ENCODE measurements around the gene EHMT1. TPM values are rescaled to one million over a fixed set of nuclear protein-coding genes. Genes with fewer than 3 reads are reported as not detected.

The EHMT1 gene
- total RNA-seq, 2 experiments from 2014 or later, result 87.1 to 91.4 TPM

DNA sequence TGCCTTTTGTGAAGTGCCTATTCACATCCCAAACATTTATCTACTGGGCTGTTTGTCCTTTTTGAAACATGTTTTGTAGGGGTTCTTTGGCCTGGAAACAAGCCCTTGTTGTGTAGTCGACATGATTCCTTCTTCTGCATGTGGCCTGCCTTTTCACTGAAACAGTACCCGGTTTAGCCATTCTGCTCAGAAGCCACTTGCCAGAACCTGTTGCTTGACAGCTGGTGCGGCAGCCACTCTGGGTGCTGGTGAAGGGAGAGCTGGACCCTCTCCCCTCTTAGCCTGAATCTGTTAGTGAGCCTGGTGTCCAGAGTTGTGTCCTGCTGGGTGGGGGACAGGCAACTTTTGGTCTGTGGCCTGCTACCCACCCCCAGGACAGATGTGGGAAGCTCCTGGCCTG is 129.9 kb downstream of the EHMT1 start:
- H3K27ac Mint-ChIP-seq, result no peak overlapping the region
- CTCF ChIA-PET, result no interaction called here
- POLR2A ChIA-PET, result no interaction called here
- H3K27me3 Mint-ChIP-seq, result no peaks in the 10 kb centered on the region
- peaks cover 18% of the 10 kb centered on the region for H3K4me1 Mint-ChIP-seq
- no peak overlapping the region for H3K4me3 Mint-ChIP-seq
- DNase-seq, result no peak
- H3K9me3 Mint-ChIP-seq, result no peaks in the 10 kb centered on the region
- H3K36me3 Mint-ChIP-seq (ENCODE audit: low read depth), result peaks cover 70% of the 10 kb centered on the region

DNA sequence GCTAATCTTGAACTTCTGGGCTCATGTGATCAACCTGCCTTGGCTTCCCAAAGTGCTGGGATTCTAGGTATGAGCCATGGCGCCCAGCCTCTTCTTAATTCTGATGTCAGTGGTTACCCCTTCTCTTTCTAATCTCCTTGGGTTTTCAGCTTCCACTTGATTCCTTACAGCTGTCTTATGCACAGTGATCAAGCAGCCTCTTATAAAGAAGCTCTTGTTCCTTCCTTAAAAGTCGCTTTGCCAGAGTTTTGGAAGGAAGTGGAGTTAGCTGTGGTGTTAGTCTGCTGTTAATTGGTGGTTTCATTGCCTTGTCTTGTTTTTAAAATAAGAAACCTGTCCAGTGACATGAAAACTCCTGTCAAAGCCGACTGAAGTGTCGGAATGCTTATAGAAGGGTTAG is 130.7 kb downstream of the EHMT1 start:
- Mint-ChIP-seq H3K9me3 (no peaks in the 10 kb centered on the region), H3K27ac (no peak overlapping the region), H3K27me3 (no peaks in the 10 kb centered on the region), H3K4me3 (no peak overlapping the region), H3K36me3 (ENCODE audit: low read depth) (peaks cover 72% of the 10 kb centered on the region), H3K4me1 (peaks cover 18% of the 10 kb centered on the region)
- DNase-seq, result no peak
- ChIA-PET CTCF (no interaction called here), POLR2A (no interaction called here)

DNA sequence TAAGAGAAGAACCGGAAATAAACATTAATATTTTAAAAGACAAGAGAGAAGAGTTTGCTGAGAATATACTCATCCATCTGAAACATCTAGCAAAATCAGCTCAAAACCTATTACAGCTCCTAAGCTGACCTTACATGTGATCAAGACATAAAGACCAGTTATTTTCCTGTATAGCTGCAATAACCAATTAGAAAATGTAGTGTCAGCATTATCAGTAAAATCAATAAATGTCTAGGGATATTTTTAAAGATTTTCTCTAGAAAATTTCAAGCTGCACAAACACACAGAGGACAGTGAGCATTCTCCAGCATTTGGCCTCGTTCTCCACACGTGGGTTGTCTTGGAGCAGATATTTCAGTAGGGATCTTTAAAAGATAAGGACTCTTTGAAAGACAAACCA is 131.2 kb downstream of the EHMT1 start:
- Mint-ChIP-seq H3K27ac (no peak overlapping the region), H3K4me1 (peaks cover 14% of the 10 kb centered on the region), H3K36me3 (ENCODE audit: low read depth) (peaks cover 72% of the 10 kb centered on the region), H3K4me3 (no peak overlapping the region), H3K9me3 (peaks cover under 1% of the 10 kb centered on the region), H3K27me3 (no peaks in the 10 kb centered on the region)
- CTCF ChIA-PET, result no interaction called here
- no peak for DNase-seq
- POLR2A ChIA-PET, result no interaction called here

DNA sequence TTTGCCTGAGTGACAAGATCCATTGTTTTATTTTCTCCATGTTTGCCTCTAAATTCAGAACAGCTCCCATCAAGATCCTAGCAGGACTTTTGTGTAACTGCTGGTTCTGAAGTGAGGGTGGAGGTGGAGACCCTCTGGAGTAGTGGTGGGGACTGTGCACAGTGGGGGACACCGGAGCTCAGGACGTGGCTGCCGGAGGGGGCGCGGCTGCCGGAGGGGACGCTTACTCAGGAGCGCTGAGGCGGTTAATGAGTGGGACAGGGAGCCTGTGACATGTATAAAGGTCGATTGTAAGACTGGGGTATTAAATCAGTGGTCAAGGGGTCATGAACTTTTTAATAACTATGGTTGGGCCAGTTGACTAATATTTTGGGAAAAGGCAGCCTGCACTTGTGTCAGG is 131.8 kb downstream of the EHMT1 start:
- peaks cover 75% of the 10 kb centered on the region for H3K36me3 Mint-ChIP-seq (ENCODE audit: low read depth)
- H3K27me3 Mint-ChIP-seq, result no peaks in the 10 kb centered on the region
- POLR2A ChIA-PET, result no interaction called here
- peaks cover 6% of the 10 kb centered on the region for H3K9me3 Mint-ChIP-seq
- peaks cover 9% of the 10 kb centered on the region for H3K4me1 Mint-ChIP-seq
- no peak overlapping the region for H3K27ac Mint-ChIP-seq
- CTCF ChIA-PET, result no interaction called here
- H3K4me3 Mint-ChIP-seq, result no peak overlapping the region
- no peak for DNase-seq

DNA sequence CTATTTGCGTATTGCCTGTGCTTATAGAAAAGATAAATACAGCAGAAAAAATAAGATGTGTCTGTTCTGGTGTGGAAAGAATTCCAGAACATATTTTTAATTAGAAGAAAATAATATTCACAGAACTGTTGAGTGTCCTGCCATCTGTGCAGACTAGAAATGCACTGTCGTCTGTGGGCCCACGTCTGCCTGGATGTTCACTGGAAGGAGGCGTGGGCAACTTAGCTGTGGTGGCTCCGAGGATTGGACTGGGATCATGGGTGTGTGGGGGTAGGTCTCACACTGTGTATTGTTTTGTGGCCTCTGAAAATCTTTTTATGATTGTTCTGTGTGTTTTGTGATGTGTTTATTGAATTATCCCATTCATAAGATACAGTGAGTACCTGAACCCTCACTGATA is 132.8 kb downstream of the EHMT1 start:
- Mint-ChIP-seq H3K36me3 (ENCODE audit: low read depth) (peaks cover 79% of the 10 kb centered on the region), H3K9me3 (peaks cover 9% of the 10 kb centered on the region), H3K27ac (no peak overlapping the region), H3K27me3 (no peaks in the 10 kb centered on the region), H3K4me3 (no peak overlapping the region), H3K4me1 (peaks cover 5% of the 10 kb centered on the region)
- DNase-seq, result no peak
- CTCF ChIA-PET, result no interaction called here
- POLR2A ChIA-PET, result no interaction called here

DNA sequence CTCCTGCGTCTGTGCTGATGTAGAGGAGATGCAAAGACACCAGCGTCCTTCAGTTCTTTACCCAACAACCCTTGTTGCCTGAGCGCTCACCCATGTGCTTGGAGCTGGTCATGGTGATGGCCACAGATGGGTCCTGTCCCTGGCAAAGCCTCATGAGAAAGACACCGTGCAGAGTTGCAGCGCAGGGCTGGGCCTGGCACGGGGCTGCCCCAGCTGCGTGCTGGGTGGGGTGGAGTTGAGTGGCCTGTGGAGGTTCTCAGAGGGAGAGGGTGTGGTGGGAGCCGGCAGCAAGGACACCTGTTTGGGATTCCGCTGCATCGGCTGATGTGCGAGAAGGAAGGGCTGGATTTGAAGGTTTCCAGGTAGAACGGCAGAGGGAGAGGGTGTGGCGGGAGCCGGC is 133.6 kb downstream of the EHMT1 start:
- DNase-seq, result no peak
- ChIA-PET POLR2A (interaction anchor here (0.6 kb wide), 1 partner anchor 365 kb away, joined by 3 read pairs; no protein-coding TSS in a partner anchor), CTCF (no interaction called here)
- Mint-ChIP-seq H3K4me3 (no peak overlapping the region), H3K36me3 (ENCODE audit: low read depth) (peaks cover 80% of the 10 kb centered on the region), H3K27me3 (no peaks in the 10 kb centered on the region), H3K27ac (no peak overlapping the region), H3K9me3 (peaks cover 9% of the 10 kb centered on the region), H3K4me1 (peaks cover 13% of the 10 kb centered on the region)

DNA sequence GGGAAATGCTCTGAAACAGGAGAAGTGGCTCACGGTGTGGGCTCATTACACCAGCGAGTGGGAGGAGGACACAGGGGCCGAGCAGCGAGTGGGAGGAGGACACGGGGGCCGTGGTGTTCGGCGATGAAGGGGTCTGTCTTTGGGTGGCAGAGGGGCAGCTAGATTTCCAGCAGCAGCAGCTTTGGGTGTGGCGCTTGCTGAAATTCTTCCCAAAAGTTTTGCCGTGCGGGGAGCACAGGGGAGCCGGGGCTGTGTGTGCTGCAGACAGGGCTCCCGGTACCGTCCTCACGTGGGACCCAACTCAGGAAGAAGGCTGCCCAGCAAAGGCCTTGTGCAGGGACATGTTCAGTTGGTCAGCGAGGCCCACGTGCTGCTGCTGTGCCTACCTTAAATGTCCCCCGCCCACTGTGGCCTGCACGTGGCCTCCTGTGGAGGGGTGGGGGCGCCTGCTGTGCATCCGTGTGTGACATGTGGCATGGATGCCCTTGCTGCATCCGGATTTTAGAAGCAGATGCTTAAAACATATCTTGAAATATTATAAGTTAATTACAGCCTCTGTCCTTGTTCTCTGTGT is 134.5 kb downstream of the EHMT1 start:
- peaks cover 9% of the 10 kb centered on the region for H3K9me3 Mint-ChIP-seq
- DNase-seq, result no peak
- ChIA-PET CTCF (no interaction called here), POLR2A (no interaction called here)
- peaks cover 81% of the 10 kb centered on the region for H3K36me3 Mint-ChIP-seq (ENCODE audit: low read depth)
- no peak overlapping the region for H3K4me3 Mint-ChIP-seq
- no peaks in the 10 kb centered on the region for H3K27me3 Mint-ChIP-seq
- H3K4me1 Mint-ChIP-seq, result peaks cover 21% of the 10 kb centered on the region
- no peak overlapping the region for H3K27ac Mint-ChIP-seq

DNA sequence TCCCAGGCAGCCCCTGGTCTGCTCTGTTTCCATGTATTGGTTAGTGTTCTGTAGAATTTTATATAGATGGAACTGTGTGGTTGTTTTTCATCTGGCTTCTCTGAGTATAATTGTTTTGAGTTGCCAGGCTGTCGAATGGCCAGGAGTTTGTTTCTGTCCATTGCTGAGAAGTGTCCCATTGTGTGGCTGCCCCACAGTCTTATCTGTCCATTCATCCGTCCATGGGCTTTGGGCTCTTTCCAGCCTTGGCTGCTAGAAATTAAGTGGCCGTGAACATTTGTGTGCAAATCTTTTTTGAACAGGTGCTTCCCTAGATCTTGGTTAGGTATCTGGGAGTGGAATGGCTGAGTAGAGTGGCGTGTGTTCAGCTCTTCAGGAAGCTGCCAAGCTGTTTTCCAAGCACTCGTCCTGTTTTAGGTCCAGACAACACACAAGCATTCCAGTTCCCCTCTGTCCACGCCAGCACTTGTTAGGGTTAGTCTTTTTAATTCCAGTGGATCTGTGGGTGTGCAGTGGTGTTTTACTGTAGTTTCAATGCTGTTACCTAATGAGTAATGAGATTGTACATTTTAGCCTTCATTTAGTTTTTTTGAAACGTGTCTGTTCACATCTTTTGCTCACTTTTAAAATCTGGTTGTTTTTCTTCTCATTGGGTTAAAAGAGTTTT is 136.6 kb downstream of the EHMT1 start:
- H3K27ac Mint-ChIP-seq, result no peak overlapping the region
- no peak overlapping the region for H3K4me3 Mint-ChIP-seq
- H3K27me3 Mint-ChIP-seq, result no peaks in the 10 kb centered on the region
- peaks cover 94% of the 10 kb centered on the region for H3K36me3 Mint-ChIP-seq (ENCODE audit: low read depth)
- ChIA-PET POLR2A (no interaction called here), CTCF (no interaction called here)
- DNase-seq, result no peak
- peaks cover 37% of the 10 kb centered on the region for H3K4me1 Mint-ChIP-seq
- H3K9me3 Mint-ChIP-seq, result peaks cover 9% of the 10 kb centered on the region

DNA sequence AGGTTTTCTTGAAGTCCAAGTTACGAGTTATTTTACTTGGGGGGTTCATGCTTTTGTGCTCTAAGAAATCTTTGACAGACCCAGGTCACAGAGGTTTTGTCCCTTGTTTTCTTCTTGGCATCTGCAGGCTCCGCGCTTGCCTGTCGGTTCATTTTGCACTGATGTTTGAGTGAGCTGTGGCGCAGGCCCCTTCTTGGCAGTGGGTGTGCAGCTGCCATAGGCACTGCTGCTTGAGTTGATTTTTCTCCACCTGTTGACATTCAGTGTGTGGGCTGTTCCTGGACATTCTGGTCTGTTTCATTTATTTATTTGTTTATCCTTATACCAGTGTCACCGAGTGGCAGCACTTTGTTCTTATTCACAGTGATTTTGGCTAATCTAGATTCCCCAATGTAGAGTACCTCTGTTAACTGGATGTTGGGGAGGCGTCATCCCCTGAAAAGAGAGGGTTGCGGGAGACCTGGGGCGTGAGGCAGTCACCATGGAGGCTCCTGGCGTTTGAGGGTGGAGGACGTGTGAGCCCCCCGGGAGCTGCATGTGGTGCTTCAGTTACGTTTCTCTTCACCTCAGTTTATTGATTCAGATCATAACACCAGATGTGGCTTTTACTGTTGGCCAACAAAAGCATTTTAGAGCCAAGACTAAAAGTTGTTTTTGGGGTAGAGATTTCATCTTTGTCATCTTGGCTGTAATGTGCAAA is 137.4 kb downstream of the EHMT1 start:
- peaks cover 95% of the 10 kb centered on the region for H3K36me3 Mint-ChIP-seq (ENCODE audit: low read depth)
- no peaks in the 10 kb centered on the region for H3K27me3 Mint-ChIP-seq
- peak overlapping the region; percentile 47 for H3K27ac Mint-ChIP-seq
- ChIA-PET CTCF (no interaction called here), POLR2A (no interaction called here)
- no peak overlapping the region for H3K4me3 Mint-ChIP-seq
- DNase-seq, result no peak
- H3K9me3 Mint-ChIP-seq, result peaks cover 9% of the 10 kb centered on the region
- H3K4me1 Mint-ChIP-seq, result peaks cover 43% of the 10 kb centered on the region

DNA sequence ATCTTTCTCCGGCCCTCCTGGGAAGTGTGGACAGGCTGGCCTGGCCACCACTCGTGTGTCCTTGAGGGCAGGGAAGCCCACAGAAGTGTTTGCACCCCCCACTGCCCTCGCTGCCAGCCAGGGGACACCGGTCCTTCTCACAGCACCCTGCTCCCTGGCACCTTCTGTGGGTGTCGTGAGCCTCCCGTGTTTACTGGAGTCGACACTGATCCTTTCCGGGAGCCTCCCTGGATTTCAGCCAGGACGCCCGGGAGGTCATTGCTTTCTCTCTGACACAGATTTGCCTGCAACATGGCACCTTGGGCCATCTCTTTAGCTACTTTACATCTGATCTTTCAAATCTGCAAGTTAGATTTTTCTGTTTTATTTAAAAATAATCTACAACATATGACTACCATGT is 138.3 kb downstream of the EHMT1 start:
- Mint-ChIP-seq H3K27ac (peak overlapping the region; percentile 87), H3K36me3 (ENCODE audit: low read depth) (peaks cover 89% of the 10 kb centered on the region), H3K4me3 (no peak overlapping the region), H3K9me3 (peaks cover 9% of the 10 kb centered on the region), H3K4me1 (peaks cover 46% of the 10 kb centered on the region), H3K27me3 (no peaks in the 10 kb centered on the region)
- ChIA-PET CTCF (interaction anchor here (0.8 kb wide), 1 partner anchor 87 kb away, joined by 3 read pairs; no protein-coding TSS in a partner anchor), POLR2A (no interaction called here)
- DNase-seq, result no peak

DNA sequence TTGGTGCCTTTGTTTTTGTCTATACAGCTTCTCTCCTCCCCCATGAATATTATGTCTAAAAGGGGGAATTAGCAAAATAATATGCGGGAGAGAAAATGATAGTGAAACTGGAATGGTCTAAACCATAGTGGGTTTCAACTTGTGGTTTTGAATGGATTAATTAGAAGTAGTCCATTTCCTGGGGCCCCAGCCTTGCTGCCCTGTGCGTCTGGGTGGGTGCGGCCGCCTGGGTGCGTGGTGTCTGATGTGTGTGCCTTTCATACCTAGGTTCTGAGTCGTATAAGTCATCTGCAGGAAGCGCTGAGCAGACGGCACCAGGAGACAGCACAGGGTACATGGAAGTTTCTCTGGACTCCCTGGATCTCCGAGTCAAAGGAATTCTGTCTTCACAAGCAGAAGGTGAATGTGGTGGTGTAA is 138.8 kb downstream of the EHMT1 start:
- Mint-ChIP-seq H3K4me3 (peak overlapping the region; percentile 37), H3K4me1 (peaks cover 51% of the 10 kb centered on the region), H3K27ac (peak overlapping the region; percentile 87), H3K36me3 (ENCODE audit: low read depth) (peaks cover 89% of the 10 kb centered on the region), H3K27me3 (no peaks in the 10 kb centered on the region), H3K9me3 (peaks cover 9% of the 10 kb centered on the region)
- ChIA-PET CTCF (interaction anchor here (0.8 kb wide), 1 partner anchor 88 kb away, joined by 3 read pairs; no protein-coding TSS in a partner anchor), POLR2A (no interaction called here)
- peak; percentile 53 for DNase-seq

DNA sequence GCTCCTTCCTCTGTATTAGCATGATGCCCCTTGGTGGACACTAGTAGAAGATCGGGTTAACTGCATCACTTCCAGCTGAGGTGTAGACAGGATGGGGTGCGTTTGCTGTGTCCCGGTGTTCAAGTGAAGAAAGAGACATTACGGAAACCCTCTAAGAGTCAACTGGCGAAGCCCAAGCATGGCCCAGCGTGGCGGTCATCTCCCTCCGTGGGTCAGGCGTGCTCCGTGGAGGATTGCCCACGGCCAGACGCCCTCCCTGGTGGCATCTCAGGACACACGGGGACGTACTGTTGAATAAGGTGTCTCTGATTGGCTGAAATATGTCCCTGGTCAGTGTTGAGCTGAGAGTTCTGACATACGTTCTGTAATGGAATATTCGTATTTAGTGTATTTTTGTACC is 139.3 kb downstream of the EHMT1 start:
- H3K27ac Mint-ChIP-seq, result peak overlapping the region; percentile 87
- no peak for DNase-seq
- ChIA-PET CTCF (no interaction called here), POLR2A (no interaction called here)
- H3K4me3 Mint-ChIP-seq, result peak overlapping the region; percentile 37
- peaks cover 9% of the 10 kb centered on the region for H3K9me3 Mint-ChIP-seq
- peaks cover 52% of the 10 kb centered on the region for H3K4me1 Mint-ChIP-seq
- no peaks in the 10 kb centered on the region for H3K27me3 Mint-ChIP-seq
- H3K36me3 Mint-ChIP-seq (ENCODE audit: low read depth), result peaks cover 89% of the 10 kb centered on the region

DNA sequence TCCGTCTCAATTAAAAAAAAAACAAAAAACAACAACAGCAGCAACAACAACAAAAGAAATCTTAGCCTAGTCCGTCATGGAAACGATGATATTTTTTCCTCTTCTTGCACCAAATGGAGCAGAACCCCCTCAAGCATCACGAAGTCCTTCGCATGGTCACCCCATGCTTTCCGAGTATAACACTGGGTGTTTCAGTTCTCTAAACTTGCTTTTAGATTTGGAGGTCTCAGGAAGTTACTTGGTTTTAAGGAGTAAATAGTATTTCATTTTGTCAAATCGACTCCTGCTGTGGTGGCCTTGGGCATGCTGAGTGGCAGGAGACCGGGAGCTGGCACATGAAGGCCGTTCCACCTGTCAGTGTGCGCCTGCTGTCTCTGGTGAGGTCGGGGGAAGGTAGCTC is 140.3 kb downstream of the EHMT1 start:
- ChIA-PET CTCF (no interaction called here), POLR2A (no interaction called here)
- H3K27ac Mint-ChIP-seq, result no peak overlapping the region
- H3K27me3 Mint-ChIP-seq, result no peaks in the 10 kb centered on the region
- peaks cover 85% of the 10 kb centered on the region for H3K36me3 Mint-ChIP-seq (ENCODE audit: low read depth)
- H3K9me3 Mint-ChIP-seq, result peaks cover 9% of the 10 kb centered on the region
- no peak for DNase-seq
- peaks cover 54% of the 10 kb centered on the region for H3K4me1 Mint-ChIP-seq
- H3K4me3 Mint-ChIP-seq, result no peak overlapping the region

Data from activated CD4-positive, alpha-beta memory T cell treated with anti-CD3 and anti-CD28 coated beads, Interleukin-2, amount 10 ng/mL, durations not matched to agents 7 days and 5 days (primary cell).